HEK293T (cell line): Measurements from ENCODE around the gene LIPG.

ENCODE experiments used
- BHLHE40 ChIP-seq: fragments of 450-650 bp; IDR thresholded peaks from 2 replicates; pipeline ENCODE4 v1.6.1; 2016; ENCODE audit warnings: mild to moderate bottlenecking, moderate library complexity, borderline replicate concordance
- FOXK2 ChIP-seq: fragments of 450-650 bp; IDR thresholded peaks from 2 replicates; pipeline ENCODE4 v1.6.1; 2016; ENCODE audit warnings: mild to moderate bottlenecking
- FOXM1 ChIP-seq: fragments of 450-650 bp; IDR thresholded peaks from 2 replicates; pipeline ENCODE4 v1.6.1; 2017; ENCODE audit warnings: mild to moderate bottlenecking, borderline replicate concordance

- no peak for TF ChIP-seq BHLHE40
- no peak for TF ChIP-seq FOXM1
- no peak for TF ChIP-seq FOXK2
Observed at GRCh38 chr18:49581371-49581770, 19.5 kb downstream of the LIPG start.
